Transverse colon (tissue), 3 donors: ENCODE results near the gene EDAR.

Experiments
- CTCF ChIP-seq, 5 experiments: fragments of 200-600 bp in 3 of 5; fragments of 450-650 bp in 2 of 5; sonication (generic) in 3 of 5; IDR thresholded peaks; 1 replicate in 2 of 5; 2 replicates in 3 of 5; pipeline ENCODE4 v1.5.1; 2016 to 2017; ENCODE audit warnings: antibody characterized with exemption in 5 of 5, inconsistent platforms in 3 of 5, mild to moderate bottlenecking in 2 of 5, moderate library complexity in 1 of 5
- EP300 ChIP-seq: sonication (generic); formaldehyde crosslinking; IDR thresholded peaks from one replicate; pipeline ENCODE4 v1.6.1; 2017; ENCODE audit warnings: antibody characterized with exemption, low read depth

GRCh38 chr2:108854484-108854883 lies 134.5 kb downstream of the EDAR start:
- no peak for TF ChIP-seq CTCF (IDR thresholded peaks at IDR 0.05)
- TF ChIP-seq EP300: no peak
